ENCODE data around the gene USP6NL. TPM values are rescaled to one million over a fixed set of nuclear protein-coding genes. Genes with fewer than 3 reads are reported as not detected.
"Not testable (repeated sequence)": the region's sequence is repeated elsewhere in the genome, so short reads cannot be mapped to it uniquely, and the experiment has no call there.

USP6NL gene
- total RNA-seq, 1 experiment from 2014 or later: 24.6 TPM

DNA sequence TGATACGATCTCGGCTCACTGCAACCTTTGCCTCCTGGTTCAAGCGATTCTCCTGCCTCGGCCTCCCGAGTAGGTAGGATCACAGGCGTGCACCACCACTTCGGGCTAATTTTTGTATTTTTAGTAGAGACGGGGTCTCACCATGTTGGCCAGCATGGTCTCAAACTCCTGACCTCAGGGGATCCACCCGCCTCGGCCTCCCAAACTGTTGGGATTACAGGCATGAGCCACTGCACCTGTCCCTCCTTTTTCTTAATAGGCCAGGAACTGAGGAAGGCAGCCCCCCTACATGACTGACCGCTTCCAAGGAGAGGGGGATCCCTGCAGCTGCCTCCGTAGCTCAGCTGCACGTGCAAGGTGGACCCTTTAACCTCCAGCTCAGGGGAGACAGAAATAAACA, 175.0 kb downstream of the USP6NL start:
- intact Hi-C loops (cut with micrococcal nuclease); H3K9me2 ChIP-seq (ENCODE audit: insufficient read depth); H3K36me3 ChIP-seq (ENCODE audit: control insufficient read depth in 1 of 2, insufficient read depth in 2 of 2, low read length in 2 of 2); H2AFZ ChIP-seq (ENCODE audit: low read depth, low read length, poor library complexity, severe bottlenecking); RAD21 ChIA-PET (ENCODE audit: low non-redundant PET in 1 of 2, low total read pairs in 2 of 2, uncharacterized antibody in 2 of 2, unreplicated experiment in 2 of 2); H3K27me3 ChIP-seq (ENCODE audit: insufficient read depth, low read length); H3K27ac ChIP-seq (ENCODE audit: low read depth, low read length); H3K4me2 ChIP-seq (ENCODE audit: low read length); CTCF ChIA-PET; DNase-seq (ENCODE audit: low read depth, low spot score); ATAC-seq; H3K9ac ChIP-seq (ENCODE audit: low read length); H3K9me3 ChIP-seq (ENCODE audit: control insufficient read depth in 1 of 2, insufficient read depth in 1 of 2, low read depth in 1 of 2, low read length in 2 of 2); POLR2A ChIA-PET; H3K79me2 ChIP-seq (ENCODE audit: insufficient read depth, low read length); H3K4me1 ChIP-seq (ENCODE audit: control insufficient read depth in 1 of 2, insufficient read depth in 2 of 2, low read length in 2 of 2); H4K20me1 ChIP-seq (ENCODE audit: insufficient read depth); H3K4me3 ChIP-seq (replicated peaks in 1 of 2; ENCODE audit: low read depth in 1 of 2, low read length in 2 of 2); BruUV-seq (replicated peaks): not testable (repeated sequence)

- no peaks in the 10 kb centered on the region for H3K9me3 ChIP-seq (ENCODE audit: control insufficient read depth in 1 of 2, insufficient read depth in 1 of 2, low read depth in 1 of 2, low read length in 2 of 2)
- ChIA-PET RAD21 (ENCODE audit: low non-redundant PET in 1 of 2, low total read pairs in 2 of 2, uncharacterized antibody in 2 of 2, unreplicated experiment in 2 of 2) (interaction anchor here in 1 of 2 experiments (0.8 kb wide), 1 partner anchor 322 kb away, joined by 5 read pairs; no protein-coding TSS in a partner anchor), CTCF (no interaction called here), POLR2A (no interaction called here)
- BruUV-seq (replicated peaks): no TSS peak
- no peaks in the 10 kb centered on the region for H3K4me1 ChIP-seq (ENCODE audit: control insufficient read depth in 1 of 2, insufficient read depth in 2 of 2, low read length in 2 of 2)
- H3K27me3 ChIP-seq (ENCODE audit: insufficient read depth, low read length): no peaks in the 10 kb centered on the region; the same call in 1 of the 2 replicates
- intact Hi-C loops (cut with micrococcal nuclease): no loop called here
- H3K27ac ChIP-seq (ENCODE audit: low read depth, low read length): no peak overlapping the region
- H3K4me3 ChIP-seq (replicated peaks in 1 of 2; ENCODE audit: low read depth in 1 of 2, low read length in 2 of 2): no peak overlapping the region
- no peaks in the 10 kb centered on the region for H3K79me2 ChIP-seq (ENCODE audit: insufficient read depth, low read length)
- no peaks in the 10 kb centered on the region for H4K20me1 ChIP-seq (ENCODE audit: insufficient read depth)
- H3K4me2 ChIP-seq (ENCODE audit: low read length): no peak overlapping the region
- DNase-seq (ENCODE audit: low read depth, low spot score) (no peak), ATAC-seq (no peak)
- no peaks in the 10 kb centered on the region for H3K36me3 ChIP-seq (ENCODE audit: control insufficient read depth in 1 of 2, insufficient read depth in 2 of 2, low read length in 2 of 2)
- TF ChIP-seq CBX3 (IDR thresholded peaks at IDR 0.05; ENCODE audit: low read depth) (no peak), TCF7L2 (IDR thresholded peaks at IDR 0.05; ENCODE audit: borderline replicate concordance, extremely low read depth, insufficient read depth, insufficient read length) (no peak), REST (IDR thresholded peaks at IDR 0.05; ENCODE audit: low read depth) (no peak)
- no peak overlapping the region for H3K9ac ChIP-seq (ENCODE audit: low read length)
- H2AFZ ChIP-seq (ENCODE audit: low read depth, low read length, poor library complexity, severe bottlenecking): no peak overlapping the region
- no peaks in the 10 kb centered on the region for H3K9me2 ChIP-seq (ENCODE audit: insufficient read depth)
These were observed 175.9 kb downstream of the USP6NL start for GRCh38 chr10:11435581-11435981.
